Effector CD8-positive, alpha-beta T cell (primary cell): Measurements from ENCODE around the gene PLAC1.

Experiments
- DNase-seq: peaks from one replicate; lab custom pipeline; 2025; lab: John Stamatoyannopoulos, UW

The PLAC1 gene

GRCh38 chrX:134588806-134589205, 69.5 kb downstream of the PLAC1 start:
- no peak for DNase-seq

GRCh38 chrX:134580907-134581306, 77.4 kb downstream of the PLAC1 start:
- no peak for DNase-seq

- DNase-seq: no peak
Measured at GRCh38 chrX:134573683-134574035, 84.6 kb downstream of the PLAC1 start.

- no peak for DNase-seq
Measured at GRCh38 chrX:134572816-134573682, 85.2 kb downstream of the PLAC1 start.

GRCh38 chrX:134571796-134572195, 86.5 kb downstream of the PLAC1 start:
- DNase-seq: no peak

GRCh38 chrX:134570899-134571298, 87.4 kb downstream of the PLAC1 start:
- no peak for DNase-seq

- DNase-seq: no peak
Measured at GRCh38 chrX:134570509-134570846, 87.8 kb downstream of the PLAC1 start.

- DNase-seq: no peak
Measured at GRCh38 chrX:134569306-134569705, 89.0 kb downstream of the PLAC1 start.

- no peak for DNase-seq
Measured at GRCh38 chrX:134568285-134569016, 89.8 kb downstream of the PLAC1 start.

- DNase-seq: no peak
Measured at GRCh38 chrX:134566506-134566905, 91.8 kb downstream of the PLAC1 start.

- no peak for DNase-seq
Measured at GRCh38 chrX:134562002-134562401, 96.3 kb downstream of the PLAC1 start.

GRCh38 chrX:134558133-134558532, 100.1 kb downstream of the PLAC1 start:
- DNase-seq: no peak

- no peak for DNase-seq
Measured at GRCh38 chrX:134554291-134554690, 104.0 kb downstream of the PLAC1 start.

GRCh38 chrX:134552351-134552750, 105.9 kb downstream of the PLAC1 start:
- DNase-seq: no peak

GRCh38 chrX:134551376-134552048, 106.8 kb downstream of the PLAC1 start:
- DNase-seq: no peak

GRCh38 chrX:134548257-134549201, 109.7 kb downstream of the PLAC1 start:
- no peak for DNase-seq

- no peak for DNase-seq
Measured at GRCh38 chrX:134547047-134547679, 111.1 kb downstream of the PLAC1 start.

GRCh38 chrX:134546187-134546586, 112.1 kb downstream of the PLAC1 start:
- DNase-seq: no peak

GRCh38 chrX:134545510-134545909, 112.8 kb downstream of the PLAC1 start:
- no peak for DNase-seq

GRCh38 chrX:134544513-134545151, 113.6 kb downstream of the PLAC1 start:
- DNase-seq: no peak

- no peak for DNase-seq
Measured at GRCh38 chrX:134544135-134544512, 114.1 kb downstream of the PLAC1 start.
